Tibial nerve (tissue), 4 donors: ENCODE data around the gene TANC2.

Experiments
- CTCF ChIP-seq, 5 experiments: fragments of 200-600 bp in 3 of 5; fragments of 450-650 bp in 2 of 5; sonication (generic) in 3 of 5; IDR thresholded peaks; one replicate each; pipeline ENCODE4 v1.5.1; 2016 to 2019; ENCODE audit warnings: antibody characterized with exemption in 5 of 5, mild to moderate bottlenecking in 3 of 5, moderate library complexity in 2 of 5
- EP300 ChIP-seq, 2 donors: sonication (generic); formaldehyde crosslinking; IDR thresholded peaks; one replicate each; pipeline ENCODE4 v1.6.1; 2017; ENCODE audit warnings: antibody characterized with exemption in 2 of 2, mild to moderate bottlenecking in 1 of 2
- POLR2A ChIP-seq, 2 donors: fragments of 450-650 bp; IDR thresholded peaks; one replicate each; pipeline ENCODE4 v1.6.1; 2017; ENCODE audit warnings: antibody characterized with exemption in 2 of 2, mild to moderate bottlenecking in 2 of 2, moderate library complexity in 2 of 2

- TF ChIP-seq POLR2A (IDR thresholded peaks at IDR 0.05) (no peak), EP300 (IDR thresholded peaks at IDR 0.05) (no peak), CTCF (IDR thresholded peaks at IDR 0.05) (no peak)
These were observed 21.1 kb downstream of the TANC2 start for GRCh38 chr17:62987136-62987535.
